GM12878 (cell line): ENCODE results near the gene MT1X. TPM values are rescaled to one million over a fixed set of nuclear protein-coding genes. Genes with fewer than 3 reads are reported as not detected.

Experiments used
- ATAC-seq: fragments of 200-7000 bp; cut with Tn5 transposase; 3 replicates; pipeline ENCODE4 v1.9.1; 2020; ENCODE audit warnings: mild to moderate bottlenecking, moderate library complexity
- BruUV-seq: library from RNA; stranded (reverse); fragments of 400-500 nt; replicated peaks from 2 replicates; lab custom pipeline; 2021; lab: Mats Ljungman, UMichigan
- CTCF ChIA-PET: fragments of 300-600 bp; sonication (Branson Sonifier 250); formaldehyde crosslinking; extraction: SDS; loops from one replicate; lab custom pipeline; 2021; ENCODE audit warnings: inconsistent platforms; lab: Yijun Ruan, JAX
- POLR2A ChIA-PET: fragments of 350-600 bp; formaldehyde crosslinking; extraction: SDS; loops from one replicate; lab custom pipeline; 2021; ENCODE audit warnings: inconsistent platforms; lab: Charles Lee
- RAD21 ChIA-PET: fragments of 300-600 bp; sonication (Branson Sonifier 250); formaldehyde crosslinking; loops from one replicate; lab custom pipeline; 2023; ENCODE audit warnings: antibody characterized with exemption; ENCODE audit not compliant: unreplicated experiment; lab: Charles Lee
- SMC1A ChIA-PET: fragments of 300-600 bp; sonication (Branson Sonifier 250); formaldehyde crosslinking; loops from one replicate; lab custom pipeline; 2023; ENCODE audit not compliant: unreplicated experiment, uncharacterized antibody; lab: Charles Lee
- DNase-seq: peaks from one replicate; pipeline ENCODE4 v3.0.0-alpha.2; 2011; ENCODE audit warnings: low read depth, low spot score
- FAIRE-seq: peaks from 3 replicates; lab custom pipeline; 2011; peaks lifted over from hg19 to GRCh38; lab: Jason Lieb, UNC
- H2AFZ ChIP-seq: 2 replicates; pipeline ENCODE4 v1.6.0; 2011; ENCODE audit warnings: low read depth, low read length, control low read depth; ENCODE audit not compliant: control insufficient read depth
- H3K27ac ChIP-seq: 2 replicates; pipeline ENCODE4 v1.5.1; 2011; ENCODE audit warnings: control low read depth; ENCODE audit not compliant: control insufficient read depth, insufficient read depth
- H3K27me3 ChIP-seq, 2 experiments: replicated peaks in 1 of 2; 2 replicates each; pipeline versions ENCODE4 v1.6.0 to v1.6.1; 2011; ENCODE audit warnings: low read length in 1 of 2; ENCODE audit not compliant: control insufficient read depth in 2 of 2, insufficient read depth in 2 of 2
- H3K36me3 ChIP-seq, 2 experiments: 2 replicates each; pipeline ENCODE4 v1.5.1; 2011; ENCODE audit warnings: low read length in 1 of 2; ENCODE audit not compliant: control insufficient read depth in 2 of 2, insufficient read depth in 2 of 2
- H3K4me1 ChIP-seq: 2 replicates; pipeline ENCODE4 v1.6.1; 2011; ENCODE audit warnings: mild to moderate bottlenecking, low read length, moderate library complexity, mixed read lengths; ENCODE audit not compliant: control insufficient read depth, insufficient read depth
- H3K4me2 ChIP-seq: 2 replicates; pipeline ENCODE4 v1.6.0; 2011; ENCODE audit warnings: control low read depth; ENCODE audit not compliant: control insufficient read depth, insufficient read depth
- H3K4me3 ChIP-seq: fragments of 200-600 bp; sonication (generic); 2 replicates; pipeline ENCODE4 v1.5.1; 2016
- H3K79me2 ChIP-seq: 2 replicates; pipeline ENCODE4 v1.6.0; 2011; ENCODE audit warnings: low read length; ENCODE audit not compliant: control insufficient read depth, insufficient read depth
- H3K9ac ChIP-seq: 2 replicates; pipeline ENCODE4 v1.8.0; 2011; ENCODE audit warnings: low read length, control low read depth, mixed read lengths; ENCODE audit not compliant: control insufficient read depth, insufficient read depth
- H3K9me3 ChIP-seq: replicated peaks from 3 replicates; pipeline ENCODE4 v1.5.1; 2011; ENCODE audit warnings: mild to moderate bottlenecking, low read length; ENCODE audit not compliant: control insufficient read depth, insufficient read depth
- H4K20me1 ChIP-seq: 2 replicates; pipeline ENCODE4 v1.6.0; 2011; ENCODE audit not compliant: control insufficient read depth, insufficient read depth
- CREM ChIP-seq: IDR thresholded peaks from 2 replicates; pipeline ENCODE4 v1.6.1; 2014; ENCODE audit warnings: antibody characterized with exemption, low read depth
- ESRRA ChIP-seq: IDR thresholded peaks from 2 replicates; pipeline ENCODE4 v1.6.1; 2012; ENCODE audit warnings: mild to moderate bottlenecking, low read length, improper control_type of control experiment
- ETV6 ChIP-seq, 2 experiments: fragments of 450-650 bp in 1 of 2; IDR thresholded peaks in 1 of 2; conservative IDR thresholded peaks in 1 of 2; 2 replicates each; pipeline ENCODE4 v1.6.1; 2014; ENCODE audit warnings: antibody characterized with exemption in 1 of 2, borderline replicate concordance in 1 of 2, low read depth in 1 of 2, mild to moderate bottlenecking in 1 of 2, moderate library complexity in 1 of 2
- JUNB ChIP-seq: IDR thresholded peaks from 2 replicates; pipeline ENCODE4 v1.6.1; 2016; ENCODE audit warnings: antibody characterized with exemption, mild to moderate bottlenecking
- KLF5 ChIP-seq: fragments of 450-650 bp; IDR thresholded peaks from 2 replicates; pipeline ENCODE4 v1.6.1; 2014; ENCODE audit warnings: mild to moderate bottlenecking; ENCODE audit not compliant: partially characterized antibody
- LARP7 ChIP-seq: fragments of 450-650 bp; IDR thresholded peaks from 2 replicates; pipeline ENCODE4 v1.6.1; 2017; ENCODE audit warnings: mild to moderate bottlenecking
- NFIC ChIP-seq: IDR thresholded peaks from 2 replicates; pipeline ENCODE4 v1.6.1; 2012; ENCODE audit warnings: low read depth, mild to moderate bottlenecking, inconsistent platforms, low read length, moderate library complexity
- NFYB ChIP-seq: IDR thresholded peaks from 2 replicates; pipeline ENCODE4 v1.6.1; 2011; ENCODE audit warnings: low read depth, mild to moderate bottlenecking, low read length, improper control_type of control experiment, moderate library complexity; ENCODE audit not compliant: insufficient read depth
- NR2F1 ChIP-seq: fragments of 450-650 bp; conservative IDR thresholded peaks from 2 replicates; pipeline ENCODE4 v1.6.1; 2017; ENCODE audit warnings: mild to moderate bottlenecking
- PML ChIP-seq: IDR thresholded peaks from 2 replicates; pipeline ENCODE4 v1.6.1; 2012; ENCODE audit warnings: low read length, inconsistent platforms
- RFX5 ChIP-seq: IDR thresholded peaks from 2 replicates; pipeline ENCODE4 v1.6.1; 2011; ENCODE audit warnings: low read depth, low read length, improper control_type of control experiment
- SMAD5 ChIP-seq: IDR thresholded peaks from 2 replicates; pipeline ENCODE4 v1.6.1; 2016; ENCODE audit warnings: antibody characterized with exemption, low read depth
- TAF1 ChIP-seq: IDR thresholded peaks from 2 replicates; pipeline ENCODE4 v1.6.1; 2011; ENCODE audit warnings: mild to moderate bottlenecking, low read depth, low read length, borderline replicate concordance
- TCF3 ChIP-seq: IDR thresholded peaks from 2 replicates; pipeline ENCODE4 v1.6.1; 2012; ENCODE audit warnings: low read depth, mild to moderate bottlenecking, low read length, borderline replicate concordance; ENCODE audit not compliant: insufficient read depth
- ZBTB4 ChIP-seq: fragments of 450-650 bp; formaldehyde crosslinking; IDR thresholded peaks from 2 replicates; pipeline ENCODE4 v1.4.0; 2022; ENCODE audit warnings: mild to moderate bottlenecking, moderate library complexity
- ZZZ3 ChIP-seq: IDR thresholded peaks from 2 replicates; pipeline ENCODE4 v1.6.1; 2011; ENCODE audit warnings: low read depth; ENCODE audit not compliant: control insufficient read depth, insufficient read length
- WGBS: methylation state at CpG from one replicate; pipeline ENCODE4 v1.1.6; 2016; ENCODE audit warnings: low lambda C conversion rate; ENCODE audit not compliant: insufficient replicate concordance, insufficient coverage; ENCODE audit errors: missing lambda C conversion rate; 5-methylcytosine and 5-hydroxymethylcytosine counted together
- in situ Hi-C: fragments of 300-500 bp; cut with MboI; formaldehyde crosslinking; loops from 9 replicates; pipeline ENCODE4 v1.14.3; 2018; ENCODE audit warnings: mixed read lengths
- intact Hi-C: fragments of 100-400 bp; cut with micrococcal nuclease; formaldehyde crosslinking; loops from one replicate; pipeline ENCODE4 v1.14.2; 2022; ENCODE audit not compliant: unreplicated experiment
- polyA plus RNA-seq, 11 experiments: library from polyadenylated mRNA; depleted of rRNA in 4 of 11; unstranded in 6 of 11; stranded (reverse) in 5 of 11; fragments of >200 nt; fragmentation: Nextera tagmentation in 4 of 11; fragmentation: Illumina TruSeq in 1 of 11; extraction: Ambion mirVana in 4 of 11; extraction: Trizol in 1 of 11; gene quantifications; 1 replicate in 1 of 11; 2 replicates in 10 of 11; pipeline versions ENCODE4 v1.2.1 to v1.2.3, GENCODE V29; 2011 to 2016; ENCODE audit warnings: inconsistent platforms in 2 of 11, missing spikeins in 2 of 11, low read depth in 1 of 11
- total RNA-seq, 4 experiments: library from RNA; depleted of rRNA in 3 of 4; stranded (reverse); fragments of >200 nt in 3 of 4; fragmentation: Illumina TruSeq in 1 of 4; extraction: Trizol in 1 of 4; gene quantifications; 2 replicates each; pipeline versions ENCODE4 v1.2.1 to v1.2.3, GENCODE V29; 2013 to 2021
- TF ChIP-seq, protein P1 (sequence below), 3 experiments: IDR thresholded peaks in 2 of 3; conservative IDR thresholded peaks in 1 of 3; 2 replicates each; pipeline ENCODE4 v1.5.1; 2011; ENCODE audit warnings: low read depth in 3 of 3, low read length in 3 of 3, mild to moderate bottlenecking in 3 of 3, control low read depth in 2 of 3, moderate library complexity in 2 of 3, inconsistent platforms in 1 of 3, mixed read lengths in 1 of 3; ENCODE audit not compliant: control insufficient read depth in 2 of 3, insufficient read depth in 1 of 3; ENCODE audit errors: extremely low read depth in 1 of 3

Gene MT1X
- total and polyA plus RNA-seq, 10 of the 15 experiments (the other 5 are each of a cell fraction or from before 2014, with no cell fraction given) = 5.8 to 65.6 (median 15.4) TPM

- Histone ChIP-seq H3K4me1 (no peaks in the 10 kb centered on the region), H3K27me3 (peaks cover 8 to 17% of the 10 kb centered on the region in 2 experiments), H3K79me2 (no peaks in the 10 kb centered on the region), H3K4me3 (no peak overlapping the region), H3K9ac (no peak overlapping the region), H3K9me3 (no peaks in the 10 kb centered on the region), H2AFZ (no peak overlapping the region), H3K4me2 (no peak overlapping the region), H3K27ac (no peak overlapping the region), H4K20me1 (no peaks in the 10 kb centered on the region), H3K36me3 (no peaks in the 10 kb centered on the region)
- intact Hi-C loops = no loop called here
- CTCF ChIA-PET = no interaction called here
- FAIRE-seq (no peak), DNase-seq (no peak), ATAC-seq (no peak)
- in situ Hi-C loops = no loop called here
- SMC1A ChIA-PET = interaction anchor here (1.0 kb wide), 1 partner anchor 11 kb away, joined by 3 read pairs; no protein-coding TSS in a partner anchor
- no peak for TF ChIP-seq ESRRA
- TF ChIP-seq ZBTB4 (CRISPR knock-in tag) = no peak
- no peak for TF ChIP-seq RFX5
- TF ChIP-seq PML = no peak
- TF ChIP-seq TAF1 = no peak
- TF ChIP-seq, protein P1, sequence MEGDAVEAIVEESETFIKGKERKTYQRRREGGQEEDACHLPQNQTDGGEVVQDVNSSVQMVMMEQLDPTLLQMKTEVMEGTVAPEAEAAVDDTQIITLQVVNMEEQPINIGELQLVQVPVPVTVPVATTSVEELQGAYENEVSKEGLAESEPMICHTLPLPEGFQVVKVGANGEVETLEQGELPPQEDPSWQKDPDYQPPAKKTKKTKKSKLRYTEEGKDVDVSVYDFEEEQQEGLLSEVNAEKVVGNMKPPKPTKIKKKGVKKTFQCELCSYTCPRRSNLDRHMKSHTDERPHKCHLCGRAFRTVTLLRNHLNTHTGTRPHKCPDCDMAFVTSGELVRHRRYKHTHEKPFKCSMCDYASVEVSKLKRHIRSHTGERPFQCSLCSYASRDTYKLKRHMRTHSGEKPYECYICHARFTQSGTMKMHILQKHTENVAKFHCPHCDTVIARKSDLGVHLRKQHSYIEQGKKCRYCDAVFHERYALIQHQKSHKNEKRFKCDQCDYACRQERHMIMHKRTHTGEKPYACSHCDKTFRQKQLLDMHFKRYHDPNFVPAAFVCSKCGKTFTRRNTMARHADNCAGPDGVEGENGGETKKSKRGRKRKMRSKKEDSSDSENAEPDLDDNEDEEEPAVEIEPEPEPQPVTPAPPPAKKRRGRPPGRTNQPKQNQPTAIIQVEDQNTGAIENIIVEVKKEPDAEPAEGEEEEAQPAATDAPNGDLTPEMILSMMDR (IDR thresholded peaks at IDR 0.05 in 2 of 3, conservative IDR thresholded peaks at IDR 0.05 in 1 of 3; ENCODE audit: control insufficient read depth in 2 of 3, extremely low read depth in 1 of 3, insufficient read depth in 1 of 3, low read depth in 3 of 3, low read length in 3 of 3) = no peak
- no peak for TF ChIP-seq JUNB
- no peak for TF ChIP-seq ZZZ3
- no peak for TF ChIP-seq LARP7
- TF ChIP-seq TCF3 = no peak
- TF ChIP-seq CREM = no peak
- no peak for TF ChIP-seq ETV6 (conservative IDR thresholded peaks at IDR 0.05 in 1 of 2, IDR thresholded peaks at IDR 0.05 in 1 of 2; ENCODE audit: borderline replicate concordance in 1 of 2, low read depth in 1 of 2)
- no peak for TF ChIP-seq NFYB
- TF ChIP-seq NR2F1 = no peak
- TF ChIP-seq NFIC = no peak
- TF ChIP-seq KLF5 = no peak
- no peak for TF ChIP-seq SMAD5
- POLR2A ChIA-PET = interaction anchor here (0.6 kb wide), 1 partner anchor 24 kb away, joined by 3 read pairs; the partner anchor contains the start of gene MT1E
- WGBS = 51% methylated on average over 2 of the region's 2 CpGs
- RAD21 ChIA-PET = no interaction called here
- no TSS peak for BruUV-seq
These were observed 33.0 kb upstream of the MT1X start for GRCh38 chr16:56649271-56649670.
